HEK293 (cell line): ENCODE data around the gene PAK6.

Experiments used
- CTCF ChIA-PET: fragments of 350-600 bp; formaldehyde crosslinking; extraction: SDS; loops from one replicate; lab custom pipeline; 2021; ENCODE audit warnings: antibody characterized with exemption; lab: Yijun Ruan, JAX
- POLR2A ChIA-PET: fragments of 300-600 bp; formaldehyde crosslinking; extraction: SDS; loops from one replicate; lab custom pipeline; 2020; ENCODE audit warnings: antibody characterized with exemption, inconsistent platforms; lab: Yijun Ruan, JAX
- H3K27ac ChIP-seq: fragments of 200-500 bp; sonication (Bioruptor generic); 2 replicates; pipeline ENCODE4 v1.5.1; 2014; ENCODE audit warnings: low read depth, low read length, control low read depth, inconsistent platforms; ENCODE audit errors: extremely low read depth
- H3K36me3 ChIP-seq, 2 experiments: fragments of 200-500 bp in 1 of 2; sonication (Bioruptor generic) in 1 of 2; 1 replicate in 1 of 2; 2 replicates in 1 of 2; pipeline ENCODE4 v1.5.1; 2014 to 2017; ENCODE audit warnings: inconsistent platforms in 2 of 2, low read length in 2 of 2; ENCODE audit not compliant: control insufficient read depth in 2 of 2, insufficient read depth in 1 of 2
- H3K4me1 ChIP-seq: fragments of 200-500 bp; sonication (Bioruptor generic); 2 replicates; pipeline ENCODE4 v1.5.1; 2014; ENCODE audit warnings: mild to moderate bottlenecking, low read length, inconsistent platforms; ENCODE audit not compliant: control insufficient read depth, insufficient read depth
- H3K4me3 ChIP-seq: 2 replicates; pipeline ENCODE4 v1.5.1; 2011; ENCODE audit warnings: low read depth, mild to moderate bottlenecking, control low read depth, low read length, moderate library complexity
- H3K9me3 ChIP-seq: fragments of 200-500 bp; sonication (Bioruptor generic); 2 replicates; pipeline ENCODE4 v1.5.1; 2014; ENCODE audit warnings: low read depth, low read length, inconsistent platforms; ENCODE audit not compliant: control insufficient read depth, insufficient read depth
- GLIS1 ChIP-seq: fragments of 450-650 bp; formaldehyde crosslinking; IDR thresholded peaks from 2 replicates; pipeline ENCODE4 v1.5.1; 2016; ENCODE audit warnings: missing biosample characterization, missing genetic modification characterization
- IKZF3 ChIP-seq: fragments of 450-650 bp; IDR thresholded peaks from 2 replicates; pipeline ENCODE4 v1.5.0; 2018; ENCODE audit warnings: missing biosample characterization, mild to moderate bottlenecking, missing genetic modification characterization, moderate library complexity
- PRDM6 ChIP-seq: fragments of 450-650 bp; formaldehyde crosslinking; IDR thresholded peaks from 2 replicates; pipeline ENCODE4 v1.5.1; 2017; ENCODE audit warnings: missing biosample characterization, missing genetic modification characterization
- TRIM28 ChIP-seq: IDR thresholded peaks from 2 replicates; pipeline ENCODE4 v1.6.1; 2011; ENCODE audit warnings: low read length, control low read depth, borderline replicate concordance
- ZBTB17 ChIP-seq: fragments of 450-650 bp; formaldehyde crosslinking; IDR thresholded peaks from 2 replicates; pipeline ENCODE4 v1.5.1; 2016; ENCODE audit warnings: missing biosample characterization, missing genetic modification characterization
- ZBTB20 ChIP-seq: fragments of 450-650 bp; formaldehyde crosslinking; IDR thresholded peaks from 2 replicates; pipeline ENCODE4 v1.5.1; 2016; ENCODE audit warnings: missing biosample characterization, missing genetic modification characterization
- ZBTB48 ChIP-seq: fragments of 450-650 bp; formaldehyde crosslinking; IDR thresholded peaks from 2 replicates; pipeline ENCODE4 v1.5.1; 2016; ENCODE audit warnings: missing biosample characterization, missing genetic modification characterization
- ZIC2 ChIP-seq: fragments of 450-650 bp; formaldehyde crosslinking; IDR thresholded peaks from 2 replicates; pipeline ENCODE4 v1.5.1; 2016; ENCODE audit warnings: missing biosample characterization, missing genetic modification characterization
- ZNF10 ChIP-seq: fragments of 450-650 bp; formaldehyde crosslinking; IDR thresholded peaks from 2 replicates; pipeline ENCODE4 v1.5.1; 2017; ENCODE audit warnings: missing biosample characterization, missing genetic modification characterization
- ZNF138 ChIP-seq: fragments of 450-650 bp; formaldehyde crosslinking; IDR thresholded peaks from 2 replicates; pipeline ENCODE4 v1.5.1; 2016; ENCODE audit warnings: missing biosample characterization, missing genetic modification characterization, borderline replicate concordance
- ZNF202 ChIP-seq: fragments of 450-650 bp; formaldehyde crosslinking; IDR thresholded peaks from 2 replicates; pipeline ENCODE4 v1.5.1; 2016; ENCODE audit warnings: missing biosample characterization, missing genetic modification characterization, borderline replicate concordance
- ZNF221 ChIP-seq: fragments of 450-650 bp; formaldehyde crosslinking; IDR thresholded peaks from 2 replicates; pipeline ENCODE4 v1.5.1; 2017; ENCODE audit warnings: missing biosample characterization, missing genetic modification characterization, borderline replicate concordance
- ZNF274 ChIP-seq, 2 experiments: fragments of 200-500 bp in 1 of 2; fragments of 450-650 bp in 1 of 2; sonication (Bioruptor generic) in 1 of 2; formaldehyde crosslinking in 1 of 2; IDR thresholded peaks; 2 replicates each; pipeline versions ENCODE4 v1.5.1 to v1.6.1; 2014 to 2016; ENCODE audit warnings: borderline replicate concordance in 1 of 2, inconsistent platforms in 1 of 2, low read length in 1 of 2, missing biosample characterization in 1 of 2, missing genetic modification characterization in 1 of 2
- ZNF354C ChIP-seq: fragments of 450-650 bp; formaldehyde crosslinking; IDR thresholded peaks from 2 replicates; pipeline ENCODE4 v1.5.1; 2016; ENCODE audit warnings: missing biosample characterization, missing genetic modification characterization, low read depth, borderline replicate concordance
- ZNF416 ChIP-seq: fragments of 450-650 bp; formaldehyde crosslinking; IDR thresholded peaks from 2 replicates; pipeline ENCODE4 v1.5.1; 2016; ENCODE audit warnings: missing biosample characterization, missing genetic modification characterization
- ZNF530 ChIP-seq: fragments of 450-650 bp; formaldehyde crosslinking; IDR thresholded peaks from 2 replicates; pipeline ENCODE4 v1.5.1; 2016; ENCODE audit warnings: low read depth, missing biosample characterization, missing genetic modification characterization
- ZNF571 ChIP-seq: fragments of 450-650 bp; formaldehyde crosslinking; IDR thresholded peaks from 2 replicates; pipeline ENCODE4 v1.5.0; 2017; ENCODE audit warnings: missing biosample characterization, missing genetic modification characterization
- ZNF600 ChIP-seq: fragments of 450-650 bp; formaldehyde crosslinking; IDR thresholded peaks from 2 replicates; pipeline ENCODE4 v1.5.1; 2016; ENCODE audit warnings: missing biosample characterization, missing genetic modification characterization
- TF ChIP-seq, protein P1 (sequence below): fragments of 450-650 bp; formaldehyde crosslinking; IDR thresholded peaks from 2 replicates; pipeline ENCODE4 v1.5.1; 2016; ENCODE audit warnings: missing biosample characterization, missing genetic modification characterization
- TF ChIP-seq, protein P2 (sequence below): fragments of 450-650 bp; formaldehyde crosslinking; optimal IDR thresholded peaks from 2 replicates; pipeline ENCODE3; 2016; ENCODE audit warnings: missing biosample characterization, mild to moderate bottlenecking, missing genetic modification characterization

PAK6 gene

GRCh38 chr15:40314723-40315276, 75.9 kb downstream of the PAK6 start:
- TF ChIP-seq ZBTB48 (tag by site-specific recombination) (0 out of 2 replicates have a peak, but pooled peaks have one; percentile 19), ZNF221 (no peak)

GRCh38 chr15:40316931-40317330, 78.1 kb downstream of the PAK6 start:
- H3K9me3 ChIP-seq: no peaks in the 10 kb centered on the region
- peaks cover 4% of the 10 kb centered on the region; the same call in 1 of the 2 replicates for H3K4me1 ChIP-seq
- no peak overlapping the region for H3K27ac ChIP-seq
- CTCF ChIA-PET: interaction anchor here (0.6 to 16.0 kb wide), 5 partner anchors 21 to 121 kb away, joined by 3 to 248 read pairs (median 3); no protein-coding TSS in a partner anchor
- POLR2A ChIA-PET: no interaction called here
- no peak overlapping the region for H3K4me3 ChIP-seq
- no peaks in the 10 kb centered on the region for H3K36me3 ChIP-seq
- TF ChIP-seq, protein P1, sequence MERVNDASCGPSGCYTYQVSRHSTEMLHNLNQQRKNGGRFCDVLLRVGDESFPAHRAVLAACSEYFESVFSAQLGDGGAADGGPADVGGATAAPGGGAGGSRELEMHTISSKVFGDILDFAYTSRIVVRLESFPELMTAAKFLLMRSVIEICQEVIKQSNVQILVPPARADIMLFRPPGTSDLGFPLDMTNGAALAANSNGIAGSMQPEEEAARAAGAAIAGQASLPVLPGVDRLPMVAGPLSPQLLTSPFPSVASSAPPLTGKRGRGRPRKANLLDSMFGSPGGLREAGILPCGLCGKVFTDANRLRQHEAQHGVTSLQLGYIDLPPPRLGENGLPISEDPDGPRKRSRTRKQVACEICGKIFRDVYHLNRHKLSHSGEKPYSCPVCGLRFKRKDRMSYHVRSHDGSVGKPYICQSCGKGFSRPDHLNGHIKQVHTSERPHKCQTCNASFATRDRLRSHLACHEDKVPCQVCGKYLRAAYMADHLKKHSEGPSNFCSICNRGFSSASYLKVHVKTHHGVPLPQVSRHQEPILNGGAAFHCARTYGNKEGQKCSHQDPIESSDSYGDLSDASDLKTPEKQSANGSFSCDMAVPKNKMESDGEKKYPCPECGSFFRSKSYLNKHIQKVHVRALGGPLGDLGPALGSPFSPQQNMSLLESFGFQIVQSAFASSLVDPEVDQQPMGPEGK (tag by site-specific recombination): no peak
- TF ChIP-seq ZNF600 (tag by site-specific recombination) (no peak), ZBTB20 (no peak), ZNF202 (tag by site-specific recombination) (no peak), ZNF571 (tag by site-specific recombination) (no peak), ZIC2 (tag by site-specific recombination) (peak; percentile 30; the same call in 1 of the 2 replicates), ZNF274 (IDR thresholded peaks at IDR 0.05; ENCODE audit: low read length) (no peak), ZNF274 (tag by site-specific recombination; IDR thresholded peaks at IDR 0.05; ENCODE audit: borderline replicate concordance) (no peak), GLIS1 (tag by site-specific recombination) (peak; percentile 82), ZNF138 (tag by site-specific recombination) (no peak), TRIM28 (no peak), ZBTB17 (no peak), ZNF416 (tag by site-specific recombination) (no peak), ZNF530 (no peak), IKZF3 (no peak), ZNF10 (tag by site-specific recombination) (no peak)
- TF ChIP-seq, protein P2, sequence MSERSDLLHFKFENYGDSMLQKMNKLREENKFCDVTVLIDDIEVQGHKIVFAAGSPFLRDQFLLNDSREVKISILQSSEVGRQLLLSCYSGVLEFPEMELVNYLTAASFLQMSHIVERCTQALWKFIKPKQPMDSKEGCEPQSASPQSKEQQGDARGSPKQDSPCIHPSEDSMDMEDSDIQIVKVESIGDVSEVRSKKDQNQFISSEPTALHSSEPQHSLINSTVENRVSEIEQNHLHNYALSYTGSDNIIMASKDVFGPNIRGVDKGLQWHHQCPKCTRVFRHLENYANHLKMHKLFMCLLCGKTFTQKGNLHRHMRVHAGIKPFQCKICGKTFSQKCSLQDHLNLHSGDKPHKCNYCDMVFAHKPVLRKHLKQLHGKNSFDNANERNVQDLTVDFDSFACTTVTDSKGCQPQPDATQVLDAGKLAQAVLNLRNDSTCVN: no peak

More at GRCh38 chr15:40314723-40315276, 75.9 kb downstream of the PAK6 start:
- Histone ChIP-seq H3K36me3 (no peaks in the 10 kb centered on the region), H3K4me1 (no peaks in the 10 kb centered on the region; the same call in 1 of the 2 replicates), H3K4me3 (no peak overlapping the region), H3K27ac (no peak overlapping the region), H3K9me3 (no peaks in the 10 kb centered on the region)
- ChIA-PET POLR2A (no interaction called here), CTCF (interaction anchor here (0.7 to 16.0 kb wide), 6 partner anchors 23 to 268 kb away, joined by 3 to 248 read pairs (median 4); no protein-coding TSS in a partner anchor)

GRCh38 chr15:40317580-40317979, 78.7 kb downstream of the PAK6 start:
- peaks cover 8% of the 10 kb centered on the region; the same call in 1 of the 2 replicates for H3K4me1 ChIP-seq

More at GRCh38 chr15:40317580-40317979, 78.7 kb downstream of the PAK6 start:
- H3K9me3 ChIP-seq: no peaks in the 10 kb centered on the region
- POLR2A ChIA-PET: interaction anchor here (1.1 kb wide), 1 partner anchor 27 kb away, joined by 3 read pairs; no protein-coding TSS in a partner anchor
- H3K36me3 ChIP-seq: no peaks in the 10 kb centered on the region
- no peak overlapping the region for H3K27ac ChIP-seq
- TF ChIP-seq ZNF354C (tag by site-specific recombination) (no peak), PRDM6 (tag by site-specific recombination) (peak; percentile 24; the same call in 1 of the 2 replicates)
- H3K4me3 ChIP-seq: no peak overlapping the region
- CTCF ChIA-PET: interaction anchor here (1.2 to 16.0 kb wide), 2 partner anchors 21 to 42 kb away, joined by 6 to 248 read pairs; no protein-coding TSS in a partner anchor
